Stimulated activated naive CD4-positive, alpha-beta T cell treated with Interleukin-2 at 50 U/mL for 16 hours (primary cell): ENCODE results near the gene UBALD1.

ENCODE experiments used
- DNase-seq: peaks from one replicate; lab custom pipeline; 2025; lab: John Stamatoyannopoulos, UW

The UBALD1 gene

DNA sequence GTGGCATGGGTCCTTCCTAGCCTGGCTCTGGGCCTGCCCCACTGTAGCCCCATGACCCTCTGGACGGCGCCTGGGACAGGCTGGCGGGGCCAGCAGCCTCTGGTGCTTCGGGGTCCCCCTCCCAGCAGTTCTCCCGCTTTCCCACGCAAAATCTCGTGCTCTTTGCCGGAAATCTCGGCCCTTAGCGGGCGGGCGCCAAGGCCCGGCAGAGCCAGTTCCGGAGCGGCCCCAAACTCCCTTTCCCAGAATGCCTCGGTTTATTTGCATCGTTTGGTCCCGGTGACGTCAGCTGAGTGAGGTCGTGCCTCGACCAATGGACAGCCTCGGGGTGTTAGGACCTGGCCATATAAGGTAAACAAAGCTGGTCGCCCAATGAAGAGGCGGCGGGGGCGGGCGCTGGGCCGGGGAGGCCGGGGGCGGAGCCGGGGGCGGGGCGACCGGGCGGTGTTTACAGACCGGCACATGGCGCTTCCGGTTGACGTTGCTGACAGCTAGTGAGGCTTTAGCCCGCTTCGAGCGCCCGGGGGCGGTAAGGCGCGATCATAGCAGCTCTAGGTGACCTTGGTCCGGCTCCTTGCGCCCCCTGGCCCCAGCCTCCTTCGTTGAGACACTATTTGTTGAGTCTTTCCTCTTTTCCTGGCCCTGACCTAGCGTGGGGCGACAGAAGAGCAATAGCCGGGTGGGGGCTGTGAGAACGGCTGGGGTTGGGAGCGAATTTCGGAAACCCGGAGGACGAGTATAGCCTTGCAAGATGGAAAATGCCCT lies 1.5 kb upstream of the UBALD1 start:
- DNase-seq = peak; percentile 100

GRCh38 chr16:4615384-4616046 lies 827 bp upstream of the UBALD1 start:
- DNase-seq = no peak

- DNase-seq = peak; percentile 18
These were observed 785 bp downstream of the UBALD1 start for GRCh38 chr16:4613636-4614570.

DNA sequence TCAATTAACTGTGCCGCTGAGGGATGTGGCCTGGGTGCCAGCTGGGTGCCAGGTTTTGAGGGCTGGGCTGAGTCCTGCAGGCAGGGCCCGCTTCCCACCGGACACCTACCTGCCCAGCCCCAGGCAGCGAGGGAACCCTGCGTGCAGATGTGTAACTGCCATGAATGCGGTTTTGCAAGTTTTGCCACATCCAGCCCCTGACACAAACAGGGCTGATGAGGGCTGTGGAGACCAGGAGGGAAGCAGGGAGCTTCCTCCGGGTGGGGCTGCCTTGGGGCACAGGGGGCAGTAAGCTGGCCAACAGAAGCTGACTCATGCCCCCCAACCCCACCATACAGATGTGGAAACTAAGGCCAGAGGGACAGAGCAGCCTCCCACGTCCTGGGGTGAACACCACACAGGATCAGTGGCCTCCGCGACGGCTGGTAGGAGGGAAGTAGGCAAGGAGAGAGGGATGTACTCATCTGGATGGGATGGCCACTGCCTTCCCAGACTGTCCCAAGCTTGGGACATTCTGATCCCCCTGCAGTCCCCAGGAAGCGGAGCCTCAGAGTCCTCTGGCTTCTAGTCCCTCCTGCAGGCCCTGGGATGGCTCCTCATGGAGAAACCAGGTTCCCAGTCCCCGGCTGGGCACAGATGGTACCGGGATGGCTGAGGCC lies 1.6 kb downstream of the UBALD1 start:
- no peak for DNase-seq

DNA sequence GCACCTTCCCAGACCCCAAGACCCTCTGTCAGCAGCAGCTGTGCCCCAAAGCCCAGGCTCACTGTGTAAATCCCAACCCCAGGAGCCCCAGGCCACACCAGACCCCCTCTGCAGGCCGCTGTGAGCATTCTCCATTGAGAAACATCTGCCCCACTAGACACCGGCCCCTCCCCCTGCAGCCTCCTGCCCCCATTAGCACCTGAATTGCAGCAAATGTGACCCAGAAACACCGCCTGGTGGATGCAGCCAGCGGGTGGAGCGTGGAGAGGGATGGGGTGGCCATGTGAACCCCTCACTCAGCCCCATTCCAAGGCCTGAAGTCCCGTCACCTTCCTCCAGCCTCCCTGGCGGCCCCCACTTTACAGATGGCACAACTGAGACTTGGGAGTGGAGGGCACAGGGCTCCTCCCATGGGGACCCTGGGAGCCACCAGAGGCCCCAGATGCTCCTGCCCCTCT lies 2.2 kb downstream of the UBALD1 start:
- DNase-seq = no peak

DNA sequence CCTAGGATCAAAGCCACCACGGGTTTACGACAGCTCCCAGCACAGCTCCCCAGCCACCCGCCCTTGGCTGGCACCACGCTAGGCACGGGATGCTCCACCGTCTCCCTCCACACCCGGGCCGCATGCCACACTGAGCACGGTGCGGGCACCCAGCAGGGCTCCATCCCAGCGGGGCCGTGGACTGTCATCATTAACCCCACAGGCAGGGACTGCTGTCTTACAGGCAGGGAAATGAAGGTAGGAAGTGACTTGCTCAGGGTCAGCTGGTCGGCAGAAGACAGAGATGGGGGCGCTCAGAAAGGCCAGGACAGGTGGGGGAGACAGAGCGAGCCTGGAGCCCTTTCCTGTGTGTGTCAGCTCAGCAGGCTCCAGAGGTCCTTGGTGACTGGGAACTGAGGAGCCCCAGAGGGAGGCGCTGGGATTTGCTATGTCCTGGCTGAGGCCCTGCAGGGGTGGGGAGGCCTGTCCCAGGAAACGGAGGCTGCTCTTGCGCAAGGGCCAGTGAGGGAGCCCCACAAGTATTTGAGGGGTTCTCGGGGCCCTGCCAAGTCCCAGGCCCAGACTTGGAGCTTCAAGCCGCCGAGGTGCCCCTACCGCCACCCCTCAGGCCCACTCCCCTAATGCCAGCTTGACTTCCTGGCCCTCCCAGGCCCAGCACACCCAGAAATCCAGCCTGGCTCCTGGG lies 3.2 kb downstream of the UBALD1 start:
- no peak for DNase-seq

- no peak for DNase-seq
These were observed 4.4 kb downstream of the UBALD1 start for GRCh38 chr16:4610011-4611005.

GRCh38 chr16:4609200-4610010 lies 5.3 kb downstream of the UBALD1 start:
- no peak for DNase-seq

DNA sequence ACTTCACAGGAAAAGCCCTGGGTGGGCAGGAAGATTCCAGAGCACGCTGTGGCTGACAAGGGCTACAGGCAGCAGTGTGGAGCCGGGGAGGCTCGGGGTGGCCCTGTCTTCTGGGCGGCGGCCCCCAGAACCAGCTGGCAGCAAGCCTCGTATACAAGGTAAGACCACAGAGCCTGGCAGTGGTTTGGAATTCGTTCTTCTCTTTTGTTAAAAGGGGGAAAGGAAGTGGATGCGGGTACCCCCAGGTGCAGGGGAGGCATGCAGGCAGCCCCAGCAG lies 6.0 kb downstream of the UBALD1 start:
- no peak for DNase-seq

DNA sequence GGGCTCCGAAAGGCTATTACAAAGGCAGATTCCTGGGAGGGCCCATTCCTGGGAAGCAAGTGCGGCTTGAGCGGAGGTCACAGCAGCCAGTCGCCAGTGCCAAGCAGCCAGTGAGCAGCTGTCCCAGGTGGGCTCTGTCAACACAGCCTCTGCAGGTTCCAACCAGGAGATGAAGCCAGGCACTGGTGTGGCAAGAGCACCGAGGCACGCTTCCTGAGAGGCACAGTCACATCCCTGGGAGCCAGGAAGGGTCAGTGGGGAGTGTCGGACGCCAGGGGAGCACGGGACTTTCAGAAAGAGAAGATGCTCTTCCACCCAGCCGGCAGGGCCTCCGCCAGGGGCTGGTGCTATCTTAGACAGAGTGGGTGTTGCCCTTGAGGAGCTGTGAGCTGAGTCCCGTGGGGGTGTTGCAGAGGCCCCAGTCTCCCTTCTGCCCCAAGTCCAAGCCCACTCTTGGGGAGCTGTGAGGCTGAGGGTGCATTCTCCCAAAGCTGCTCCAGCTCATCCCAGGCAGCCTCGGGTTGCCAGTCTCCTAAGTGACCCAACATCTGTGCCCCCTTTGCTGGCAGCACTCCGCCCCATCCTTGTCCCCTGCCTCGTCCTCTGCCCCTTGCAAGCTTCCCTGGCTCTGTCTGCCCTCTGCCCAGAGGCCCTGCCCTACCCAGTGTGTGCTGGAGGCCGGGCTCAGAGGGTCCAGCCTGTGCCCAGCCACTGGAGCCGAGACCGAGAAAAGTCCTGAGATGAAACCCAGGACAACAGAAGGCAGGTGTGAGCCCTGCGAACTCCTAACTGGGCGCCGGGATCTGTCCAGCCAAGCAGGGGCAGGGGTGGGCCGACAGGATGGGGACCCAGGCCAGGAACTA lies 6.6 kb downstream of the UBALD1 start:
- no peak for DNase-seq

GRCh38 chr16:4606354-4606753 lies 8.3 kb downstream of the UBALD1 start:
- DNase-seq = no peak

- DNase-seq = no peak
These were observed 10.3 kb downstream of the UBALD1 start for GRCh38 chr16:4604401-4604800.

- DNase-seq = no peak
These were observed 11.0 kb downstream of the UBALD1 start for GRCh38 chr16:4603624-4604170.

DNA sequence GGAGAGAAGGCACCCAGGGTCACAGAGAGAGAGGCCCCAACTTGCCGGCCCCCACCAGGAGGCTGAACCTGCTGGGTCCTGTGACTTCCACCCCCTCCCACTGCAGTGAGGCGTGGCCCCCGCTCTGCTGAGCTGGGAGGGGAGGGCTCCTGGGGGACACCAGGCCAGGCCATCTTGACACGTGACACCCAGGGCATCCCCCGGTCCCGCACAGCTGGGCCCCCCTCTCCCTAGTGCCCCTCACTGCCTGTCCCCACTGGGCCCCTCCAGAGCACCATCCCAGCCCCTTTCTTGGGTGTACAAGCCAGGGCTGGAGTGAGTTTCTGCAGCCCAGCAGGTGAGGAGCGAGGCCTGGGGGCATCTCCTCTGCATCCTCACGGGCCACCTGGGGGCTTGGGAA lies 12.4 kb downstream of the UBALD1 start:
- no peak for DNase-seq

DNA sequence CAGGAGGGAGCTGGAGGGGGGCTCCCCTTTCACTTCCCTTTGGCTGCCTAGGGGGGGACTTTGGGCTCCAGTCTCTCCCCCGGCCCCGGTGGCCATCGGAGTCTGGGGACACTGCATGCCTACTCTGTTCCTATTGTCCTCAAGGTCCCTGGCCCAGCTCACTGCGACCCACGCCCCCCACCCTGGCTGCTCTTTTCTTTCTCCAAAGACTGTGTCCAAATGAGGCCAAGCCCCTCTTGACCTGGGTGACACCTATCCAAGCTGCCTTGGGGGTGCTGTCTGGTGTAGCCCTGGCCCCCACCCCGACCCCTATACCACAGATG lies 12.9 kb downstream of the UBALD1 start:
- DNase-seq = no peak

DNA sequence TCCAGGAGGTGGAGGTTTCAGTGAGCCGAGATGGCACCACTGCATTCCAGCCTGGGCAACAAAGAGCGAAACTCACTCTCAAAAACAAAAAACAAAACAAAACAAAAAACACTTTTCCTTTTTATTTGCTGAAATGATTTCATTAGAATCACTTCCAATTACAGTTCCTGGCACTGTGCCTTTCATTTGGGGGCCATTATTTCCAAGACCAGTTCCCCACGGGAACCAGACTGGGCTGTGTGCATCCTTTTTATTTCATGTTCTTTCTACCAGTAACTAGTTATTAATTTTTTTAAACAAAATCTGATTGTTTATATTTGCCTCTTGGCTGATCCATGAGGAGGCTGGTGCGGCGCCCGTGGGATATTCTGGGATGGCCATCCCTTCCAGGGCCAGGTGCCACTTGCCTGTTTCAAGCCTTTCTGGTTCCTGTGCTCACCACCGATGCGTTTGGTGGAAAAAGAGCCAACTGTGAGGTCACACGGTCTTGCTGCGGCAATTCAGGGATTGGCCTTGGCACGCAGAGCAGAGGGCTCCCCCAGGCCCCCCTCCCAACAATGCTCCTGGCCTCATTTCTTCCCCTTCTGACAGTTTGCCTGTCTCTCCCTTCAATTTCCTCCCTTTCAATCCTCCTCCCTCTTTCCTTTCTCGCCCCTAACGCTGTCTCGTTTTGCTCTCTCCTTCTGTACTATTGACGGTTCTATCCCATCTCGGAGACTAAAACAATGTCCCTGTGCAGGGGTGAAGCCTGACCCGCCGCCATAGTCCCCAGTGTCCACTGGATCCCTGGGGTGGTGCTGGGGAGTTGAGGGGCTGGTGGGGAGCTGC lies 13.4 kb downstream of the UBALD1 start:
- no peak for DNase-seq

DNA sequence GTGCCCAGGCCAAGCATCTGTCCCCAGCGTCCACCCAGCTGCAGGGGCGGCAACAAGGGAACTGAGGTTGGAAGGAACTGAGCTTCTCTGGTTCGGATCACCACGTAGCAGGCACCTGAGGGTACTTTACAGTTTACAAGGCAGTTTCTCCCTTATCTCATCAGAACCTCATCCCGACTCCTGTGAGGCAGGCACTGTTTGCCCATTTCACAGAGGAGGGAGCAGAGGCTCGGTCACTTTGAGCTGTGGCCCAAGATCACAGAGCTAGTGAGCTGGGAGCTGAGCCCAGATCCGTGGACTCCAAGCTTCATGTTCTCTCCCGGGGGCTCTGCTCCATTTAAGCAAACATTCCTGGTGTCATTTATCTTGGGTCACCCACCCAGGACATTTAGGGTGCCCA lies 15.1 kb downstream of the UBALD1 start:
- DNase-seq = no peak

GRCh38 chr16:4599037-4599436 lies 15.7 kb downstream of the UBALD1 start:
- no peak for DNase-seq
